Hepatocyte (in vitro differentiated cells): ENCODE measurements around the gene SESN1.
"Not testable (repeated sequence)": the region's sequence is repeated elsewhere in the genome, so short reads cannot be mapped to it uniquely, and the experiment has no call there.

Experiments used
- EZH2 ChIP-seq: fragments of 200-600 bp; sonication (generic); IDR thresholded peaks from 2 replicates; pipeline ENCODE4 v1.6.1; 2016; ENCODE audit warnings: antibody characterized with exemption, mild to moderate bottlenecking, borderline replicate concordance
- EZH2phosphoT487 ChIP-seq: fragments of 200-600 bp; sonication (generic); IDR thresholded peaks from one replicate; pipeline ENCODE4 v1.6.1; 2018; ENCODE audit warnings: antibody characterized with exemption, mild to moderate bottlenecking, low read depth, moderate library complexity; ENCODE audit not compliant: unreplicated experiment, severe bottlenecking
- TF ChIP-seq, protein P1 (sequence below): fragments of 200-600 bp; sonication (generic); IDR thresholded peaks from 2 replicates; pipeline ENCODE4 v1.5.1; 2016; ENCODE audit warnings: antibody characterized with exemption, mild to moderate bottlenecking; ENCODE audit not compliant: poor library complexity

DNA sequence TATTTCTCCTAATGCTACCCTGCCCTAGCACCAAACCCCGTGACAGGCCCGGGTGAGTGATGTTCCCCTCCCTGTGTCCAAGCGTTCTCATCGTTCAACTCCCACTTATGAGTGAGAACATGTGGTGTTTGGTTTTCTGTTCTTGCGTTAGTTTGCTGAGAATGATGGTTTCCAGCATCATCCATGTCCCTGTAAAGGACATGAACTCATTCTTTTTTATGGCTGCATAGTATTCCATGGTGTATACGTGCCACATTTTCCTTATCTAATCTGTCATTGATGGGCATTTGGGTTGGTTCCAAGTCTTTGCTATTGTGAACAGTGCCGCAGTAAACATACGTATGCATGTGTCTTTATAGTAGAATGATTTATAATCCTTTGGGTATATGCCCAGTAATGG, 15.0 kb upstream of the SESN1 start:
- TF ChIP-seq, protein P1, sequence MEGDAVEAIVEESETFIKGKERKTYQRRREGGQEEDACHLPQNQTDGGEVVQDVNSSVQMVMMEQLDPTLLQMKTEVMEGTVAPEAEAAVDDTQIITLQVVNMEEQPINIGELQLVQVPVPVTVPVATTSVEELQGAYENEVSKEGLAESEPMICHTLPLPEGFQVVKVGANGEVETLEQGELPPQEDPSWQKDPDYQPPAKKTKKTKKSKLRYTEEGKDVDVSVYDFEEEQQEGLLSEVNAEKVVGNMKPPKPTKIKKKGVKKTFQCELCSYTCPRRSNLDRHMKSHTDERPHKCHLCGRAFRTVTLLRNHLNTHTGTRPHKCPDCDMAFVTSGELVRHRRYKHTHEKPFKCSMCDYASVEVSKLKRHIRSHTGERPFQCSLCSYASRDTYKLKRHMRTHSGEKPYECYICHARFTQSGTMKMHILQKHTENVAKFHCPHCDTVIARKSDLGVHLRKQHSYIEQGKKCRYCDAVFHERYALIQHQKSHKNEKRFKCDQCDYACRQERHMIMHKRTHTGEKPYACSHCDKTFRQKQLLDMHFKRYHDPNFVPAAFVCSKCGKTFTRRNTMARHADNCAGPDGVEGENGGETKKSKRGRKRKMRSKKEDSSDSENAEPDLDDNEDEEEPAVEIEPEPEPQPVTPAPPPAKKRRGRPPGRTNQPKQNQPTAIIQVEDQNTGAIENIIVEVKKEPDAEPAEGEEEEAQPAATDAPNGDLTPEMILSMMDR = not testable (repeated sequence)
- not testable (repeated sequence) for TF ChIP-seq EZH2phosphoT487, EZH2
